GM18867 (cell line): ENCODE results near the gene HIF1A.

Experiments used
- ATAC-seq: cut with Tn5 transposase; IDR thresholded peaks from one replicate; pipeline ENCODE4 v1.9.1; 2021; ENCODE audit warnings: mild to moderate bottlenecking, moderate library complexity; ENCODE audit not compliant: unreplicated experiment

Gene HIF1A

DNA sequence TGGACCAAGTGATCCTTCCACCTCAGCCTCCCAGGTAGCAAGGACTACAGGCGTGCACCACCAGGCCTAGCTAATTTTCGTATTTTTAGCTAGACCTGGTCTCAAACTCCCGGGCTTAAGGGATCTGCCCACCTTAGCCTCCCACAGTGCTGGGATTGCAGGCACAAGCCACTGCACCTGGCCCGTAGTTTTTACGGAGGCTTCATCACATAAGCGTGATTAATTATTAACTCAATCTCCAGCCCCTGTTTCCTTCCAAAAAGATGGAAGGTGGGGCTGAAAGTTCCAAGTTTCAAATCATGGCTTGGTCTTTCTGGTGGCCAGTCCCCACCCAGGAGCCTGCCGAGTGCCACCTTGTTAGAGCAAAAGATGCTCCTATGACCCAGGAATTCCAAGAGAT lies 22.5 kb upstream of the HIF1A start:
- no peak for ATAC-seq

DNA sequence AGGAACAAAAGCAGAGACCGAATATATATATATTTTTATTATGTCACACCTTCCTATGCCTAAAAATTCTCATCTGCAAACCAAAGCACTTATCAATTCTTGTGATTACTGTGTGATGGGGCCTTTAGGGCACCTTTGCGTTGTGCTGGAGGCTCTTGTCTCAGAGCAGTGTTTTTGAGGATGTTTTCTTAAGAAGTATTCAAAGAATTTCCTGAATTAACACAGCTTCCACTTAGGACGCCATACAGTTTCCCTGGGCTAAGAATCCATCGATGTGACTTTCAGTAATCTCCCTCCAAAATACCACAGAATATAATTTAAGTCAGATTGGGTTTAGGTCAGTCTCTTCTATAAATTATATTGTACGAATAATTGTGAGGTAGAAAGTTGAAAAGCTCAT lies 22.0 kb upstream of the HIF1A start:
- no peak for ATAC-seq

DNA sequence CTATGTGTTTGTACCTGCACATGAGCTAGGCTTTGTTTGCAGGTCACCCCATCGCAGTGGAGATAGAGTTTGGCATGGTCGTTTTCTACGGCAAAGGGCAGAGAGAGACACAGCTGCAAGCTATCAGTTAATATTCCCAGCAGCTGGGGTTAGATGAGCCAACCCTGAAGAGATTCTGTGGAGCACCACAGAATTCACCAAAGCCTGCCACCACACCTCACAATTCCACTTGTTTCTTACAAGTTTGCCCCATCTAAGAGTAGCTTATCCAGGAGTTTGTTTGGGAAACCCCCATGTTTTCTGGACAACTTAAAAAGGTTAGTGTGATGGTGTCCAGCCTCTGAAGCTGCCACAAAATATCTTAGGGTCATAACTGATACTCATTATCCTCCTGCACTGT lies 20.0 kb upstream of the HIF1A start:
- no peak for ATAC-seq

DNA sequence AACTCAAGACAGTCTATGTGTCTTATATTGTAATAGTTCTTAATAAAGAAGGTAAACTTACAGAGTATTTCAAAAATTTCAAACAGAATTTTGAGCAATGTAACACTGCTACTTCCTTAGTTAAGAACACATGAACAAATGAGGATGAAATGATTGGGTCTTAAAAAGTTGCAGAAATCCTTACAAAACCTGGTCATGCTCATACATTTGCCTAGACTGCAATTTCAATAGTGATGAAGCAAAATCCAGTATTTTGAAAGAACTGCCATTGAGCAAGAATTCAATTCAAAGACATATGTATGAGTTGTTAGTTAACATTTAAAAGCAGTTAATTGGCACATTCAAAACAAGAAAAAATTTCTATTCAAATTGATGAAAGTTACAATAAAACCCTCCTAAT lies 17.8 kb upstream of the HIF1A start:
- ATAC-seq = no peak

DNA sequence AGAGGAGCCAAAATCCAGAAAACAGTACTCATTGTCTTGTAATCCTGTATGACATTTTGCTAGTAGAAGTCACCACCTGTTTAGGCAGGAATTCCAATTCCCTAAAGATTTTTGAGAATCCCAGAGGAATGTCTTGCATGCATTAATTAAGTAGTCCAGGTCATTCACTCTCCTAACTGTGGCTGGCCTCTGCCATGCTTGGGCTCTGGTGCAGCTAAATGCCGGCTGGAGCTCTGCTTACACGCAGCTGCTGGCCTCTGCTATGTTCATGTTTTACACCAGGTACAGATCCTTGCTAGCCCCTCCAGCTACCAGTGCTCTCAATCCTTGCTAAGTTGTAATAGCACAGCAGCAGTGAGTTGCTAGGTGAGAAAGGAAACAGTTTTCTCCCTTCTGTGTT lies 16.3 kb upstream of the HIF1A start:
- no peak for ATAC-seq

DNA sequence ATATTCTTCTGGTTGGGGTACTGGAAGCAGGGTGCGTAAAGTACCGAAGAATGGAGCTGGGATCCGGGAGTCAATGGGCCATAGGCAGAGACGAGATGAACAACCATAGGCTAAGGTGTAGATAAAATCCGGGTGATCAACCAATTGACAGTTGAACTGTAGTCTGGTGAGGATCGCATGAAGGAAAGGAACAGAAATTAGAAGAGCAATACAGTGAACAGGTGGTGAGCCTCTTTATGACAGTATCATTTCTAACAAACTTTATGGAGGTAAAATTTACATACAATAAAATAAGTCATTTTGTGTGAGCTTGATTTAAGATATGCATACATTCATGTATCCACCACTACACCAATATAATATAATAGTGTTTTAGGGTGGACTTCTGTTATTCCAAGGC lies 13.9 kb upstream of the HIF1A start:
- no peak for ATAC-seq

DNA sequence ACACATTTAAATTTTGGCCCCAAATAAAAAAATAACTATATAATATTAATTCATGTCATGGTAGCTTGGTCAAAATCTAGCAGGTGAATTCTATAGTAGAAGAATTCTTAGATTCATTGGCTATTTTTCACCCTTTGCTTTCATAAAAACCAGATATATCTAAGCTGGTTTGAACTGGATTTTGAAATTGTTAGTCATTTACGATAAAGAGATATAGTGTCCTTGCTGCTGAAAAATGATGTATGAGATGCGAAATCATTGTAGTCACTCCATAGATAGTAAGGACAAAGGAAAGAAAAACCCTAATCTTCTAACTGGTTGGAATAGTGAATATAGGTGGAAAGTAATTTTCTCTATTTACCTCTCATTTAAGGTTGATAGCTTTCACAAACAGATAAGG lies 12.2 kb upstream of the HIF1A start:
- no peak for ATAC-seq

DNA sequence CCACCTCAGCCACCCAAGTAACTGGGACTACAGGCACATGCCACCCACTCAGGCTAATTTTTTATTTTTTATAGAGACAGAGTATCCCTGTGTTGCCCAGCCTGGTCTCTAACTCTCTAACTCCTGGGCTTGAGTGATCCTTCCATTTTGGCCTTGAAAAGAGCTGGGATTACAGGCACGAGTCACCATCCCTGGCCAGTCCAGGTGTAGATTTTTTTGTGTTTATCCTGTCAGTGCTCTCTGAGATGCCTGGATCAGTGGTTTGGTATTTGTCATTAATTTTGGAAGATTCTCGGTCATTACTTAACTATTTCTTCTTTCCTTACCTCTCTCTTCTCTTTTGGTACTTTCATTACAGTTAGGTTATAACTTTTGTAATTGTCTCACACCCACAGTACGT lies 5.3 kb upstream of the HIF1A start:
- ATAC-seq = no peak

DNA sequence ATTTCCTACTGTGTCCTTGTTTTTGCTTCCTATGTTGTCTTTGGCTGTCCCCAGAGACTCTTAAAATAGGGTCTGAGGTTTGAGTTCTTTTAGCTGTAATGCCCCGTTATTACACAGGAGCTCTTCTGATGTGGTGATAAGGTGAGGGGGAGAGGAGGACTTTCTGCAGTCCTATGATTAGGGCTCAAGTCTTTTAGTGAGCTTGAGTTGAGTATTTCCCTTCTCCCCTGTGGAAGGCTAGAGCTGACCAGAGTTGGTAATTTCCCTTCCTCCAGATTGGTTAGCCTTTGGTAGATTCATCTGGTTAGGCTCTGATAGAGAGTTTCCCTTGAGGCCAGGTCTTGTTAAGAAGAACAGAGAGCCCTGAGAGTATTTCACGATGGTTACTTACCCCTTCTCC lies 4.3 kb upstream of the HIF1A start:
- ATAC-seq = no peak

DNA sequence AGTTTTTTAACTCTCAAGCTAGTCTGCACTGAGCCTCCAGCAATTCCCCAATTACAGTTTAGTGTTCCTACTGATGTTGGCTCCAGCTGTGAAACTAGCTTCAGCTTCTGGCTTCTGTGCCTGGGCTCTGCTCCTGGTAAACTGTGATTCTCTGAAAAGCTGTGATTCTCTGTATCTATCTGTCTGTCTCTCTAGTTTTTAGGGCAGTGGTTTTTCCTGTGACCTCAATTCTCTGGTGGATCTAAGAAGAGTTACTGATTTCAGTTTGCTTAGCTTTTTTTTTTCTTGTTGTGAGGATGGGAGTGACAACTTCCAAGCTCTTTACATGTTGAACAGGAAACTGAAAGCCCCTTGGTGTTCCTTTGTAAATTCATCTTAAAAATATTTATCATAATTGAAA lies 3.8 kb upstream of the HIF1A start:
- ATAC-seq = no peak

DNA sequence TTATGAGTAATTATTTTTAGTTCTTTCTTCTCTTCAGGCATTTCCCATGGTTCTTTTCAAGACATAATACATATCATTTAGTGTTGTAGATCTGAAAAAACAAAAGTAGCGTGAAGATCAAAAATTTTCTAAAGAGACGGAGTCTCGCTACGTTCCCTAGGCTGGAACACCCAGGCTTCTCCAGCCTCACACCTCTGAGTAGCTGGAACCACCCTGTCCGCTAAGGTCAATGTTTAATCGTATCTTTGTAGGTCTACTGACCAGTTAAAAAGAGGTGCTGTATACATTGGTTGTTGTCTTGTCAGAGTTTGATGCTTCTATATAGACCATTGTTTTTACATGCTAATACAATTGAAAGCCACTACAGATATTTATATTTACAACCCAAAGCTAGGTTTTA lies 1.3 kb upstream of the HIF1A start:
- no peak for ATAC-seq

DNA sequence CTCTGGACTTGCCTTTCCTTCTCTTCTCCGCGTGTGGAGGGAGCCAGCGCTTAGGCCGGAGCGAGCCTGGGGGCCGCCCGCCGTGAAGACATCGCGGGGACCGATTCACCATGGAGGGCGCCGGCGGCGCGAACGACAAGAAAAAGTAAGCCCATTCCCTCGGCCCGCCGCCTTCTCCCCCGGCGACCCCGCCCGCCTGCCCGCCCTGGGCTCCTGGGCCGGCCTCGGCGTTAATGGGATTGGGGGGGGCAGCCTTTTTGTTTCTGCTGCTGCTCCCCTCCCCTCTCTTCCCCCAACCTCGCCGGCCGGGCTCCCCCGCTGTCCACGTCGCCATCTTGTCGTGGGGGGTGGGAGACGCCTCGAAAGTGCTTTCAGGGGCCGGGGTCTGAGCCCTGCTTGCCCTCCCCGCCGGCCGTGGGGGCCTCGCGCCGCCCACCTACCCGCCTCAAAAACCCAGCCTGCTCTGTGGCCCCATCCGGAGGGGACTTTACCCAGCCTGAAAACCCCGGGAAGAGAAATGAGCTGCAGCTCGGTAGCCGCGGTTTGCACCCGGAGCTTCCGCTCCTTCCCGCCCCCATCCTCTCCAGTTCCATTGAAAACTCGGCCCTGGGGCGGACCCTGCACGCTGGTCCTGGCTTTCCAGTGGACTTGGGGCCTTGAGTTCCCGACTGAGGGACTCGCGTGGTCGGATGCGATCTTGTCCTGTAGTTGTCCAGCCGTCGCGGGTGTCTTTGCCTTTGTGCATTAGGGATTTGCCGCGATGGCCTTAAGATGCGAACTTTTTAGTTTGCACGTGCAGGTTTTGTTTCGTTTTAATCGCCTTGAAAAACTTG lies 598 bp downstream of the HIF1A start:
- ATAC-seq = peak; percentile 8

DNA sequence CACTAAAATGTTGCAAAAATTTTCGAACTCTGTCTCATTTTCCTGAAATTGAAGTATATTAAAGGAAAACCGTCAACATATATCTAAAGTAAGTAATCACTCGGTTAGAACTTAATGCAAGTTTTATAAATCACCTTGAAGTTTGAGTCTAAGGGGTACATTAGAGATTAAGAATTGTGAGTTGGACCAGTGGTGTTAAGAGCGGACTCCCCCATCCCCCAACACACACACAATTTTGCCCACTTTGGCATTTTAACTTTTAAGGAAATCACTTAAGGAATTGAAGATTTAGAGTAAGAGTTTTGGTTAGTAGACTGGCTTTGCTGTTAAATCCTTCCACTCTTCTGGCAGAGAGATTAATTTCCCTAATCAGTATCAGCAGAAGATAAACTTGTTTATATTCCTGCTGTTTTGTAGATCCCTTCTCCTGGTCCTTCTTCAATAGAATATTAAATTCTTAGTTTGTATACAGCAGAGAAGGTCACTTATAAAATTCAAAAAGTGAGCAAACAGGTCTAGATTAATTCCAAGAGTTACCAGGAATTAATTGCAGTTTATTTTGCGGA lies 1.5 kb downstream of the HIF1A start:
- ATAC-seq = no peak

DNA sequence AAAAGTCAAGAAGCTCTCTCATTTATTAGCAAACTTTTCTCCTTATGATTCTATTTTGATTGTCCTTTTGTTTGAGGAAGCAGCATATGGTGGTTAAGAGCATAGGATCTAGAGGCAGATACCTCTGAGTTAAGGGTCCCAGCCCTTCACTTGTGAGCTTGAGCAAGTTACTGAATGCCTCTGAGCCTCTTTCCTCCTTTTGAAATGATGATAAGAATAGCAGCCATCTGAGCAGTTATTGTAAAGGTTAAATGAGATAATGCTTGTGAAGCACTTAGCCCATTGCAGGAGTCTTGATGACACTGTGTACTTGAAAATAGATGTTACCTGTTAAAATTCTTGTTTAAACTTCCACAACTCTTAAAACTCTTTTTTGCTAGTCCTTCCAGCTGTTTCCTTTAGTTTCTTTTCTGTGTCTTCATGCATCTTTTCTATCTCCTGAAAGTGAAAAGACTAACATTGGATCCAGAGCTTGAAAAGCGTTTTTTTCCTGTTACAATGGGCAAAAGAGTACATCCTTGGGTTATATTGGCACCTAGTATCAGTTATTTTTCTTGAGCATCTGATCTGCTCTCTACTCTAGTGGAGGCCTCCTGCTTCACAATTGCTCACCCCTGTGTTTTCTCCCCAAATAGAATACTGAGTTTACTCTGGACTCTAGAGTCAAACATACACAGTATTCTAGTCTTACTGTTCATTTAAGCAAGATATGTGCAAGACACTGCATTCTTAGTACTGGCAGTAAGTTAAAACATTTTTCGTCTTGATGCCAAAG lies 3.1 kb downstream of the HIF1A start:
- ATAC-seq = no peak

DNA sequence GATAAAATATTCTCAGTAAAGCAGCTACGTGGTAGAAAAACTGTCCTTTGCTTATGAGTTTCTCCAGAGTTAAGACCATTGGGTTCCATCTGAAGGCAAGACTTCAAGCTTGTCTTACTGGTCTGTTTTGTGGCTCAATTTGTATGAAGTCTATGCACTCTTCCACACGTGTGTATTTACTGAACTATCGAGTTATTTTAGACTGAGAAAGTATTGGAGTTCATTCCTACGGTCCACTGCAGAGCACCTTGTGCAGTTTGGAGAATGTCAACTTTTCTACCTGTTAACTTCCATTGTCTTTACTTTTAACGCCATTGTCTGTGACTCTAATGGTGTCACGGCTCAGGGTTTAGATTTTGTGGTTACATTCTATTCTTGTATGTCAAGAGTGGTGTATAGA lies 3.7 kb downstream of the HIF1A start:
- no peak for ATAC-seq

DNA sequence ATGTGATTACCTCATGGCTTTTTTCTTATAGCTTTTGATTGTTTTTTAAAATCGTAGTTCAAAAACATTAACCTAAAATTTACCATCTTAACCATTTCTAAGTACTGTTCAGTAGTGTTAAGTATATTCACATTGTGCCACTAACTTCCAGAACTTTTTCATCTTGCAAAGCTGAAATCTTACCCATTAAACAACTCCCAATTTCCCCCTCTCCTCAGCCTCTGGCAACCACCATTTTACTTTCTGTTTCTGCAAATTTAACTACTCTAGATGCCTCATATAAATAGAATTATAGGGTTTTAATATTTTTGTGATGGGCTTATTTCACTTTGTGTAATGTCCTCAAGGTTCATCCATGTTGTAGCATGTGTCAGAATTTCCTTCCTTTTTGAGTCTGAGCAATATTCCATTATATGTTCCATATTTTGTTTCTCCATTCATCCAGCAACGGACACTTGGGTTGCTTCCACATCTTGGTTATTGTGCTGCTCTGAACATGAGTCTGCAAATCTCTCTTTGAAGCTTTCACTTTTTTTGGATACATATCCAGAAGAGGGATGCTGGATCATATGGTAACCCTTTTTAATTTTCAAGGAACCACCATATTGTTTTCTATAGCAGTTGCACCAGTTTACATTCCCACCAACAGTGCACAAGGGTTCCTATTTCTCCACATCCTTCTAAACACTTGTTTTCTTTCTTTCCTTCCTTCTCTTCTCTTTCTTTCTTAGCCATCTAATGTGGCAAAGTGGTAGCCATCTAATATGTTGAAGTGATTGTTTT lies 5.0 kb downstream of the HIF1A start:
- no peak for ATAC-seq

DNA sequence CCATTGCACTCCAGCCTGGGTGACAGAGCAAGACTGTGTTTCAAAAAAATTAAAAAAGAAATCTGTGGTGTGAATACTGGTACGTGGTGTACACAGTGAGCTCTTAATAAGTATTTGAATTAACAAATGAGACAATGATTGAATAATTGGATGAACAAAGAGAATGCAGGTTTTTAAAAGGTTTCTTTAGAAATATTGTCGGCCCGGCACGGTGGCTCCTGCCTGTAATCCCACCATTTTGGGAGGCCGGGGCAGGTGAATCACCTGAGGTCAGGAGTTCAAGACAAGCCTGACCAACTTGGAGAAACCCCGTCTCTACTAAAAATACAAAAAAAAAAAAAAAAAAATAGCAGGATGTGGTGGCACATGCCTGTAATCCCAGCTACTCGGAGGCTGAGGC lies 6.6 kb downstream of the HIF1A start:
- no peak for ATAC-seq

DNA sequence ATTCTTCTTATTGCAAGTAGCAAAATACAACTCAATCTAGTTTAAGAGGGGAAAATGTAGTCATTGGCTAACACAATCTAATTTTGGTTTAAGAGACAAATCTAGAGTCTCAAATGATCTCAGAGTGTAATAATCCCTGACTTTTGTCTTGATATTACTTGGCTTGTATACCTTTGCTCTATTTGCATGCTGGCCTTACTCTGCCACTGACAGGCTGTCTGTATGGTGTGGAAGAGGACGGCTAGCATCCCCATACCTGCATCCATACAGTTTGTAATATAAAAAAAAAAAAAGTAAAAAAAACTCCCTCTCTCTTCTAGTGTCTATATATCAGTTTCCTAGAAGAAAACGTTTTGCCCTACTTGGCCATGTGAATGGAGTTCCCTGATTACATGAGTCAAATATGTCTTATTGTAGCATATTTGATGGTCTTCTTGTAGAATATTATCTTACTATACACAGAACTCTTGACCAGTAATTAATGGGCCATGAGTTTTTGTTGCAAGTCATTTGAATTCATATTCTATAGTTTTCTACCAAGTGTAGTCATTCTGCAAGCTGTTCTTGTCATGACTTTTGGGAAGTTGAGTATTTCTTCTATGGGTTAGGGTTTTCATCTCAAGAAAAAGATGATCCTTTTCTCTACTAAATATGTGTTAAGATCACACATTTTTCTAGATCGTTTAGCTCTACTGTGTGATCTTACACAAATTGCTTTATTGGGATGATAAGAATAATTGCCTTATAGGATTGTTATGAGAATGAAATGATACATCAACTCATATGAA lies 8.2 kb downstream of the HIF1A start:
- no peak for ATAC-seq

DNA sequence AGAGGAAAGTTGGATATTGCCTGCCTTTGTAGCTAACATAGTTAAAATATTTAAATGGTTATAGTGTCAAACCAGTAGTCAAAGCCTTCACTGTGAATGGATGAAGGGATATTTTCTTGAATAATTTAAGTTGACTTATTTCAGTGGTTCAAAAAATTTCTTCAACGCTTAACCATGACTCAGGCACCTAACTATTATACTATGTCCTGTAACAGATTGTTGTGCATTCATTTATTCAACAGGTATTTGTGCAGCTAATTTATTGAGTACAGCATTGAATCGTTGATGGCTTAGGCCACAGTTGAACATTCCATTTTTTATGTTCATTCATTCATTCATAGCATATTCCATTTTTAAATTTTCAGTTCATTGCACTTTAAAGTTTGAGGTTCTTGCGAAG lies 9.2 kb downstream of the HIF1A start:
- ATAC-seq = no peak

DNA sequence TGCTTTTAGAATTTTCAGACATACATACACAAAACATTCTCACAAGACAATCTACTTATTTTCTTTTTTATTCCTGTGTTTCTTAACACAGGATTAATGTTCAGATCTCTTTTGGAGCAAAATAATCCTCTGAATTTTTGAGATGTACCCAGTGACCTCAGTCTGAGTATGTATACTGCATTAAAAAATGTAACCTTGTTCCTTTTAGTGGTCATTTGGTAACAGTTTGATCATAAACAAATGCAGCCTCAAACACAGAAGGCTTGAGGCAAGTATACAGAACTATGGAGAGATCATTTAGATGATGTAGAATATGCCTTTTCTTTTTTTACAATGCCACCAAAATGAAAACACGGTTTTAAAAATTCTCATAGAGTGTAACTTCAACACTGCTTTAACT lies 9.7 kb downstream of the HIF1A start:
- ATAC-seq = no peak
